Measurements from ENCODE around the gene DDX46. TPM values are rescaled to one million over a fixed set of nuclear protein-coding genes. Genes with fewer than 3 reads are reported as not detected.
"Not testable (repeated sequence)": the region's sequence is repeated elsewhere in the genome, so short reads cannot be mapped to it uniquely, and the experiment has no call there.

DDX46 gene
- total RNA-seq: 10 to 100 TPM; 37.7 to 48.7 (median 47.0) TPM
- polyA plus RNA-seq: 10 to 100 TPM; 16.5 to 47.3 (median 24.4) TPM
- long read RNA-seq, donor 1, full-length matches to known transcripts: 5 of 25 reads
- long read RNA-seq, donor 1, partial matches to known transcripts: 17 of 25 reads
- long read RNA-seq, donor 1, other reads (novel, unspliced or antisense): 3 of 25 reads
- long read RNA-seq, donor 2, full-length matches to known transcripts: 32 of 117 reads
- long read RNA-seq, donor 2, partial matches to known transcripts: 82 of 117 reads
- long read RNA-seq, donor 2, other reads (novel, unspliced or antisense): 3 of 117 reads

- peaks cover 21% of the 10 kb centered on the region for H3K4me1 ChIP-seq
- no peaks in the 10 kb centered on the region for H3K27me3 ChIP-seq (ENCODE audit: insufficient read depth in 3 of 3, low read length in 2 of 3)
- no peaks in the 10 kb centered on the region for H3K9me3 ChIP-seq
- peak within 1 kb of the TSS; percentile 88 for H3K27ac ChIP-seq
- 0% methylated on average over 68 to 73 of the region's 73 CpGs for WGBS, 3 donors
- peak; percentile 96 to 97 for DNase-seq
- TF ChIP-seq, protein P1, sequence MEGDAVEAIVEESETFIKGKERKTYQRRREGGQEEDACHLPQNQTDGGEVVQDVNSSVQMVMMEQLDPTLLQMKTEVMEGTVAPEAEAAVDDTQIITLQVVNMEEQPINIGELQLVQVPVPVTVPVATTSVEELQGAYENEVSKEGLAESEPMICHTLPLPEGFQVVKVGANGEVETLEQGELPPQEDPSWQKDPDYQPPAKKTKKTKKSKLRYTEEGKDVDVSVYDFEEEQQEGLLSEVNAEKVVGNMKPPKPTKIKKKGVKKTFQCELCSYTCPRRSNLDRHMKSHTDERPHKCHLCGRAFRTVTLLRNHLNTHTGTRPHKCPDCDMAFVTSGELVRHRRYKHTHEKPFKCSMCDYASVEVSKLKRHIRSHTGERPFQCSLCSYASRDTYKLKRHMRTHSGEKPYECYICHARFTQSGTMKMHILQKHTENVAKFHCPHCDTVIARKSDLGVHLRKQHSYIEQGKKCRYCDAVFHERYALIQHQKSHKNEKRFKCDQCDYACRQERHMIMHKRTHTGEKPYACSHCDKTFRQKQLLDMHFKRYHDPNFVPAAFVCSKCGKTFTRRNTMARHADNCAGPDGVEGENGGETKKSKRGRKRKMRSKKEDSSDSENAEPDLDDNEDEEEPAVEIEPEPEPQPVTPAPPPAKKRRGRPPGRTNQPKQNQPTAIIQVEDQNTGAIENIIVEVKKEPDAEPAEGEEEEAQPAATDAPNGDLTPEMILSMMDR (IDR thresholded peaks at IDR 0.05): peak; percentile 76
- H3K36me3 ChIP-seq (ENCODE audit: insufficient read depth in 1 of 2, low read depth in 1 of 2): peaks cover 0 to under 1% of the 10 kb centered on the region in 2 donors
- ATAC-seq: peak; percentile 97 to 99 (median 98)
- intact Hi-C loops (cut with DNase I): no loop called here
- peak within 1 kb of the TSS; percentile 96 for H3K4me3 ChIP-seq
These were observed at the start of gene DDX46 for GRCh38 chr5:134758504-134759341. DDX46 (plus strand) TSS chr5:134758779; CDS start chr5:134758939, 160 bp downstream.

DNA sequence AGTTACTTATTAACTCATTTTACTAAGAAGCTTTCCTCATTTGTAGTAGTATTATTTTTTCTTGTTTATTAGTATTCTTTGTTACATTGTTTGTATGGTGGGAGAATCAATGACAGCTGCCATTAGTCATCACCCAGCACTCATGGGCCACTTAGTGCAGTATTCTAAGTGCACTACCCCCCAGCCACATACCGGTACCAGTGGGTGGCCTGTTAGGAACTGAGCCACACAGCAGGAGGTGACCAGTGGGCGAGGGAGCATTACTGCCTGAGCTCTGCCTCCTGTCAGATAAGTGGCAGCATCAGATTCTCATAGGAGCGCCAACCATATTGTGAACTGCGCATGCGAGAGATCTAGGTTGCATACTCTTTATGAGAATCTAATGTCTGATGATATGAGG, 44.5 kb upstream of the DDX46 start:
- TF ChIP-seq, protein P1 (IDR thresholded peaks at IDR 0.05): no peak
- no peak for DNase-seq
- Histone ChIP-seq H3K4me3 (no peak overlapping the region), H3K27me3 (ENCODE audit: insufficient read depth in 3 of 3, low read length in 2 of 3) (no peaks in the 10 kb centered on the region), H3K27ac (no peak overlapping the region), H3K9me3 (no peaks in the 10 kb centered on the region), H3K4me1 (no peaks in the 10 kb centered on the region), H3K36me3 (ENCODE audit: insufficient read depth in 1 of 2, low read depth in 1 of 2) (peaks cover 11 to 97% of the 10 kb centered on the region in 2 donors)
- no peak for ATAC-seq
- intact Hi-C loops (cut with DNase I): loop anchor here in 1 of 2 donors (5.0 kb wide), 1 partner anchor 42 kb away; no protein-coding TSS in a partner anchor
- WGBS, 3 donors: 92 to 94% (median 94%) methylated on average over 5 of the region's 5 CpGs

DNA sequence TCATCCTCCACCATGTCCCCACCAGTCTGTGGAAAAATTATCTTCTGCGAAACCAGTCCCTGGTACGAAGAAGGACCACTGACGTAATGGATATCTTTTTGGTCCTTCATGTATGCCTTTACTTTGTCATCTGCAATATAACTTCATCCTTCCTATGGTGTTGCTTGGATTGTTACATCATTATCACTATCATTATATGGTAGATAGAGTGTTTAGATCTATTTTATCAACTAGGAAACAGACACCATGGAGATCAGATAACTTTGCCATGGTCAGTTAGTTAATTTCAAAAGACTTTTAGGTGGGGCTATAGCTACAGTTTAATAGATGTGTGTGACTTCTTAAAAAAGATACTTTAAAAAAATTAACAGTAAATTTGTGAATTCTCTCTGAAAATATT, 44.0 kb upstream of the DDX46 start:
- DNase-seq (no peak), ATAC-seq (no peak)
- TF ChIP-seq, protein P1 (IDR thresholded peaks at IDR 0.05): no peak
- no peaks in the 10 kb centered on the region for H3K4me1 ChIP-seq
- WGBS, 3 donors: 94 to 97% (median 95%) methylated on average over 3 of the region's 3 CpGs
- H3K9me3 ChIP-seq: no peaks in the 10 kb centered on the region
- intact Hi-C loops (cut with DNase I): loop anchor here in 1 of 2 donors (5.0 kb wide), 1 partner anchor 42 kb away; no protein-coding TSS in a partner anchor
- H3K36me3 ChIP-seq (ENCODE audit: insufficient read depth in 1 of 2, low read depth in 1 of 2): peaks cover 12 to 97% of the 10 kb centered on the region in 2 donors
- H3K27me3 ChIP-seq (ENCODE audit: insufficient read depth in 3 of 3, low read length in 2 of 3): no peaks in the 10 kb centered on the region
- H3K4me3 ChIP-seq: no peak overlapping the region
- no peak overlapping the region for H3K27ac ChIP-seq

GRCh38 chr5:134715466-134715865, 43.1 kb upstream of the DDX46 start:
- H3K4me1 ChIP-seq; H3K4me3 ChIP-seq; DNase-seq; intact Hi-C loops (cut with DNase I); H3K27ac ChIP-seq; H3K27me3 ChIP-seq (ENCODE audit: insufficient read depth in 3 of 3, low read length in 2 of 3); H3K9me3 ChIP-seq; ATAC-seq: not testable (repeated sequence)
- H3K36me3 ChIP-seq (ENCODE audit: insufficient read depth in 1 of 2, low read depth in 1 of 2): peaks cover 12 to 97% of the 10 kb centered on the region in 2 donors
- 90 to 92% (median 91%) methylated on average over 4 of the region's 4 CpGs for WGBS, 3 donors

GRCh38 chr5:134724872-134725271, 33.7 kb upstream of the DDX46 start:
- ATAC-seq: no peak

More at GRCh38 chr5:134724872-134725271, 33.7 kb upstream of the DDX46 start:
- H3K9me3 ChIP-seq: no peaks in the 10 kb centered on the region
- peaks cover 2 to 67% of the 10 kb centered on the region in 2 donors for H3K36me3 ChIP-seq (ENCODE audit: insufficient read depth in 1 of 2, low read depth in 1 of 2)
- no peak for DNase-seq
- intact Hi-C loops (cut with DNase I): loop anchor here in 1 of 2 donors (10.0 kb wide), 1 partner anchor 60 kb away; no protein-coding TSS in a partner anchor
- TF ChIP-seq, protein P1 (IDR thresholded peaks at IDR 0.05): no peak
- no peaks in the 10 kb centered on the region for H3K4me1 ChIP-seq
- WGBS, 3 donors: 88 to 100% (median 95%) methylated on average over 1 of the region's 1 CpG
- no peak overlapping the region for H3K27ac ChIP-seq
- H3K27me3 ChIP-seq (ENCODE audit: insufficient read depth in 3 of 3, low read length in 2 of 3): no peaks in the 10 kb centered on the region
- no peak overlapping the region for H3K4me3 ChIP-seq
